Measurements from ENCODE around the gene MYOG. TPM values are rescaled to one million over a fixed set of nuclear protein-coding genes. Genes with fewer than 3 reads are reported as not detected.

Gene MYOG
- total and polyA plus RNA-seq, 11 donors, result not detected

- Histone ChIP-seq H3K36me3 (no peaks in the 10 kb centered on the region), H3K27ac (no peak overlapping the region), H3K4me3 (no peak overlapping the region), H3K4me1 (peaks cover 0 to 57% (median 38%) of the 10 kb centered on the region in 12 donors), H3K9me3 (no peaks in the 10 kb centered on the region), H3K27me3 (peaks cover 0 to 56% (median 0%) of the 10 kb centered on the region in 9 donors)
- 36 to 41% (median 39%) methylated on average over 8 of the region's 8 CpGs for WGBS, 4 donors
- intact Hi-C loops (cut with DNase I), result loop anchor here in 9 of 10 donors (5.0 kb wide), 2 partner anchors 84 to 89 kb away; no protein-coding TSS in a partner anchor
- DNase-seq, result no peak
- TF ChIP-seq POLR2A (IDR thresholded peaks at IDR 0.05) (no peak), CTCF (IDR thresholded peaks at IDR 0.05) (peak in 11 of 12 donors; percentile 17 to 61 (median 34))
- ATAC-seq, result no peak
These were observed 40.5 kb upstream of the MYOG start for GRCh38 chr1:203126151-203126865.

GRCh38 chr1:203124546-203125317, 38.9 kb upstream of the MYOG start:
- 54 to 66% (median 65%) methylated on average over 5 of the region's 5 CpGs for WGBS, 4 donors
- DNase-seq (no peak), ATAC-seq (no peak)
- no peaks in the 10 kb centered on the region for H3K36me3 ChIP-seq
- peaks cover 0 to 42% (median 28%) of the 10 kb centered on the region in 12 donors for H3K4me1 ChIP-seq
- peaks cover 0 to 71% (median 0%) of the 10 kb centered on the region in 9 donors for H3K27me3 ChIP-seq
- TF ChIP-seq POLR2A (IDR thresholded peaks at IDR 0.05) (no peak), CTCF (IDR thresholded peaks at IDR 0.05) (no peak)
- H3K4me3 ChIP-seq, result no peak overlapping the region
- H3K9me3 ChIP-seq, result no peaks in the 10 kb centered on the region
- no peak overlapping the region for H3K27ac ChIP-seq
- intact Hi-C loops (cut with DNase I), result loop anchor here in 9 of 10 donors (5.0 kb wide), 2 partner anchors 82 to 87 kb away; no protein-coding TSS in a partner anchor

GRCh38 chr1:203124011-203124410, 38.2 kb upstream of the MYOG start:
- intact Hi-C loops (cut with DNase I), result no loop called here
- no peak overlapping the region for H3K27ac ChIP-seq
- no peaks in the 10 kb centered on the region for H3K9me3 ChIP-seq
- DNase-seq (no peak), ATAC-seq (no peak)
- TF ChIP-seq CTCF (IDR thresholded peaks at IDR 0.05) (no peak), POLR2A (IDR thresholded peaks at IDR 0.05) (no peak)
- H3K27me3 ChIP-seq, result peaks cover 0 to 76% (median 2%) of the 10 kb centered on the region in 9 donors
- peaks cover 0 to 34% (median 24%) of the 10 kb centered on the region in 12 donors for H3K4me1 ChIP-seq
- no peak overlapping the region for H3K4me3 ChIP-seq
- H3K36me3 ChIP-seq, result no peaks in the 10 kb centered on the region
- 48 to 75% (median 70%) methylated on average over 5 of the region's 5 CpGs for WGBS, 4 donors

DNA sequence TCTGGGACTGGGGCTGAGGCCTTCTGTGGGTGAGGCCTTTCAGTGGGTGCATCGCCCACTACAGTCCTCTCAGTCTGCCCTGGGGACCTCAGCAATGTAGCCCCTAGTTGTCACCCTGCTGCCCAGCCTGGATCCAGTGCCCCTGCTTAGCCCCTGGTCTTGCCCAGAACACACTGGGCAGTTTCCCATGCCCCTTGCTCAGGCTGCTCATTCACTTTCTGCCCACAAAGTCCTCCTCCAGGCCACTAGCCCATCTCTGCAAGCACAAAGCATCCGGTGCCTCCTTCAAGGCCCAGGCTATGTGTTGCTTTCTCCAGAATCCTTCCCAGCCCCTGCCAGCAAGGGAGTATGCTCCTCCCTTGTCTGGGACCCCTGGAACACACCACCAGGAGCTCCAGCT, 36.3 kb upstream of the MYOG start:
- H3K27me3 ChIP-seq, result peaks cover 0 to 76% (median 12%) of the 10 kb centered on the region in 9 donors
- DNase-seq (no peak), ATAC-seq (no peak)
- no peaks in the 10 kb centered on the region for H3K36me3 ChIP-seq
- whole genome bisulfite sequencing, 4 donors, result 80 to 97% (median 94%) methylated on average over 1 to 2 of the region's 2 CpGs
- no peaks in the 10 kb centered on the region for H3K9me3 ChIP-seq
- H3K27ac ChIP-seq, result no peak overlapping the region
- H3K4me3 ChIP-seq, result no peak overlapping the region
- TF ChIP-seq CTCF (IDR thresholded peaks at IDR 0.05) (no peak), POLR2A (IDR thresholded peaks at IDR 0.05) (no peak)
- peaks cover 0 to 24% (median 12%) of the 10 kb centered on the region in 12 donors for H3K4me1 ChIP-seq
- intact Hi-C loops (cut with DNase I), result no loop called here

Measured in heart left ventricle (tissue), 16 donors.